HG02943 (cell line): ENCODE measurements around the gene SLC45A1.

Experiments
- ATAC-seq: cut with Tn5 transposase; IDR thresholded peaks from one replicate; pipeline ENCODE4 v1.9.1; 2021; ENCODE audit warnings: mild to moderate bottlenecking, low read depth, moderate library complexity; ENCODE audit not compliant: unreplicated experiment

SLC45A1 gene

GRCh38 chr1:8381618-8382017 lies 63.7 kb downstream of the SLC45A1 start:
- no peak for ATAC-seq

DNA sequence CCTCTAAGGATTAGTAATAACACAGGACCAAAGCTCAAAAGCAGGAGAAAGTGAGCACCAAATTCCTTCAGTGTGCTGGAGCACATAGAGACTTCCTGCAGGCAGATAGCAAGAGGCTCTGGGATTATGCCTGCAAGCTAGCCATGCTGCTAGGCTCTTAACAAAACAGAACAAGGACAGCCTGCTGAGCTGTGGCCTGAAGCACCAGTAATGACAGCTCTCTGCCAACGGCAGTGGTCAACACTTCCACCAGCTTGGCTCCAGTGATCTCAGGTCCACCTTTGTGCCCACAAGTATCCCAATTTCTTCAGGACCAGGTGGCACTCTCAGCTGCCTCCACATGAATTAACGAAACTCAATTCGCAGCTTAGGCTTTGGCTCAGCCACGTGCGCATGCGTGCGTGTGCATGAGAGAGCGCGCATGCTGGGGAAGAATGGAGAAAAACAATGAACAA lies 64.2 kb downstream of the SLC45A1 start:
- no peak for ATAC-seq

DNA sequence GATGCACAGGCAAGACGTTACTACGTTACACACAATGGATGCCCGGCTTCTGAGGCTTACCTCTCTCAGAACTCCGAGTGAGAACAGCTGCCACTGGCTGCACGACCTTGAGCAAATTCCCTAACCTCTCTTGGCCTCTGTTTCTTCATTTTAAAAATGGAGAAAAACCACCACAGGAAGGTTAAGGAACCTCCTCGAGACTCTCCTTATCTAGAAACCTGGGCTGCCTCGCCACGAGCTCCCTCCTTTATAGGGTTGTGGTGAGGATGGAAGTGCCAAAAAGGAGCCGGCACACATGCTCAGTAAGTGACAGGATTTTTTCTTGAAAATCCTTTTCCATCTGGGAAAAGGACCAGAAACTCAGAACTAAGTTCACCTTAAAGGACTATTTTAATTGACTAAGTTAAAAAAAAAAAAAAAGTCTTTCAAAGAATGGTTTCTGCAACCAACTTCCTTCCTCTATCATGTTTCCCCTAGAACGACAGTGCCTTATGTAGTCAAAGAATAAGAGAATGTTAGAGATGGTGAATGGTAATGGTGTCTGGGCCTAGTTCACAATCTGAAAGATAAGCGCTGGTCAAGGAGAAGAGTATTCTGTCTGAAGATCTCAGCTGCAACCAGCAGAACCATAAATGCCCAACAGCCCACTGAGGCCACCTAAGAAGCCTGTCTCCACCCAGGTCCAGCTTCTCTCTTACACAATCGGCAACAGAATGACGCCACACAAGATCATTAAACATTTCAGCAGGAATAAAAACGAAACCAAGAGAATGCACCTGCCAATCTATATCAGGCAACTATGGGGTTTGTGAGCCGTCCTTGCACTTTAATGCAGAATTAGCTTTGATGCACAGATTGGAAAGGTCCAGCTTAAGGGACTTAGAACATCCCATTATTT lies 64.9 kb downstream of the SLC45A1 start:
- ATAC-seq = no peak

GRCh38 chr1:8384088-8384487 lies 66.2 kb downstream of the SLC45A1 start:
- ATAC-seq = no peak

DNA sequence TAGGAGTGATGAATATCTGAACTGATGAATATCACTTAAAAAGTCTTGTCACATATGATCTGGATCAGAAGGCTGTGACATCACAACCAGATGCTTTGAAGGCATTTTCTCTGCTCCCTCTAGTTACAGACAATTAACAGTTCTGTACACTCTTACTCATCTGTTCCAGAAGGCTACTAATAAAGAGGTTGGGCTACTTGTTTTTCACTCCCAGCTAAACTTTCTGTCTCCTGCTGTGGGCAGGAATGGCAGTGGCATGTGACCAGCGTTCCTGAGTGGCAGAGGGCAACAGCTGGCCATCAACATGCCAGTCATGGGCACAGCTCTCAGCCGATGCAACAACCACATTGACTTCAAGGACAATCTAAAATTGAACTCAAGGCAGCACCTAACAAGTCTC lies 66.7 kb downstream of the SLC45A1 start:
- no peak for ATAC-seq

DNA sequence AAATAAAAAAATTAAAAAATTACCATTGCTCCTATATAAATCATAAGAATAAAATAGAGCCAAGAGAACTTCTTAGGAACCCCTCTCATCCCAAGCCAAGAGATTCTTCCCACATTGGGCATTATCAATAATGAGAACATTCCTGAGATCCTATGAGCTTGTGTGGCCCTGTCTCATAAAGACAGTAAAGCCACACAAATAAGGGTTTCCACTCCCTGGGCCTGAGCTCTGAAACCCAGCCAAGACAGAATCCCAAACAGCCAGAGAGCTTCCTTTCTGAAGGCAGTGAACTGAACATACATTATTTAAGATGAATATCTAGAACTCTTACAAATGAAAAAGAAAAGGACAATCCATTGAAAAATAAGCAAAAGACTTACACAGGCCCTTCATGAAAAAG lies 68.3 kb downstream of the SLC45A1 start:
- no peak for ATAC-seq

DNA sequence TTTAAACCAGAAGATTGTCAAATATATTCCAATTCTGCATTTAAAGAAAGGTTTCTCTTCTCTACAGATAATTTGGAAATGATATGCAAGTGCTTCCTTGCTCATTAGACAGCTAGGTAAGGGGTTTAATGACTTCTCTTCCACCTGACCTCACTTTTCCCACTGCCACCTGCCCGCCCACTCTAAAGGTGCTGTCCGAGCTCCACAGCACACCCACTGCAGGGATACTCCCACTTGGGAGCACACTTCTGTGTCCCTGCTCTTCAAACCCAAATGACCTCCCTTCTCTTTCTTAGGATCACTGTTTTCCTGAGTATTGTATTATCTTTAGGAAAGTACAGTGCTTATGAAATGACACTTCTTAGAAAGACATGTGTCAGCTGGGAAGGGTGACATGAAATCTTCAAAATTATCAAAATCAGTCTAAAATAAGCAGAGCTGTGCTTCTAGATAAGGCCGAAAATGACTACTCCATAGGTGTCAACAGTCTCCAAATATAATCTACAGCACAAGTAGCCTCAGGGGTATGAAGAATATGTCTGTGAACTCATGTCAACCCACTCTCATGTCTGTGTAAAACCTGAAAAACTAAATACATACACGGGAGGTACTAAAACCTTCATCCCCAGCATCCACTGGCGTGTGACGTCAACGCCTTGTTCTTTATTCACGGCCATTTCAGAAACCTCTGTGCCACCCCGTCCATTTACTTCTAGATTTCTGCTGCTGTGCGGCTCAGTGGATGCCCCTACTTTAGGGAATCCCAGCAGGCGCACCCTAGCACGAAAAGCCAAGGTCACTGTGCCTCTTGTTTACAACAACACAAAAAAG lies 71.0 kb downstream of the SLC45A1 start:
- no peak for ATAC-seq

DNA sequence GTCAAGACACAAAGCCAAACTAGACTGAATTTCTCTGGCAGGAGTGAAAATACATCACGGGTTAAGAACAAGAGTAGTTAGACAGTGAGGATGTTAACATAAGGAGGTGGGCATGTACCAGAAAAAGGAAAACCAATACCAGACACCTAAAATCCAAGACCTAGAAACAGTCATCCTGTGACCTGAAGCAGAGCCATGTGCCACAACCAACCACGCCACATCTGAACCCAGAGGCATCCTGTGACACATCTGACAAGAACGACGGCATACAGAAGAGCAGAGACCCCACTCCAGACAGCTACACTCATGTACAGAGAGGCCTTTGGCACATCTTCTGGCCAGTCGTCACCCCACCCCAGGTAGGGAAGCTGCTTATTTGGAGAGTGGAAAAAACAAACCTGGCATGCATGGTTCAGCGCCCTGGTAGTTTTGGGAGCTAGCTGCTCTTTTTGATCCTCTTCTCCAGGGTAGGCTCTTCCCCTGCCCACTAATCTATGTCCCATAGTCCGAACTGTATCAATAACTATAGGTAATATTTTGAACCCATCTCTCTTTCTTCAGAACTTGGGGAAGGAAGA lies 72.1 kb downstream of the SLC45A1 start:
- no peak for ATAC-seq

- no peak for ATAC-seq
Measured at GRCh38 chr1:8390707-8391106, 72.8 kb downstream of the SLC45A1 start.

- no peak for ATAC-seq
Measured at GRCh38 chr1:8392522-8392921, 74.6 kb downstream of the SLC45A1 start.
